HG02610 (cell line): ENCODE data around the gene PVALEF.
"Not testable (repeated sequence)": the region's sequence is repeated elsewhere in the genome, so short reads cannot be mapped to it uniquely, and the experiment has no call there.

Experiments
- ATAC-seq: cut with Tn5 transposase; IDR thresholded peaks from one replicate; pipeline ENCODE4 v1.9.1; 2021; ENCODE audit warnings: mild to moderate bottlenecking, moderate library complexity; ENCODE audit not compliant: unreplicated experiment

Gene PVALEF

GRCh38 chr17:81210466-81210865, 45.2 kb downstream of the PVALEF start:
- ATAC-seq, result no peak

- no peak for ATAC-seq
Observed at GRCh38 chr17:81210868-81211267, 45.6 kb downstream of the PVALEF start.

- ATAC-seq, result no peak
Observed at GRCh38 chr17:81212365-81212764, 47.1 kb downstream of the PVALEF start.

- no peak for ATAC-seq
Observed at GRCh38 chr17:81213978-81214377, 48.7 kb downstream of the PVALEF start.

GRCh38 chr17:81217491-81217890, 52.2 kb downstream of the PVALEF start:
- no peak for ATAC-seq

- ATAC-seq, result no peak
Observed at GRCh38 chr17:81218459-81218858, 53.2 kb downstream of the PVALEF start.

GRCh38 chr17:81218991-81219390, 53.7 kb downstream of the PVALEF start:
- ATAC-seq, result no peak

GRCh38 chr17:81219476-81220180, 54.3 kb downstream of the PVALEF start:
- no peak for ATAC-seq

GRCh38 chr17:81221371-81221841, 56.1 kb downstream of the PVALEF start:
- ATAC-seq, result no peak

- ATAC-seq, result no peak
Observed at GRCh38 chr17:81221842-81222619, 56.7 kb downstream of the PVALEF start.

- ATAC-seq, result no peak
Observed at GRCh38 chr17:81222620-81222905, 57.3 kb downstream of the PVALEF start.

GRCh38 chr17:81222906-81223761, 57.8 kb downstream of the PVALEF start, which contains the start of gene CEP131:
Gene CEP131, minus strand, starts transcription at chr17:81222965. Its CDS starts 2,909 bp downstream, at chr17:81220056.
- peak; percentile 86 for ATAC-seq

- no peak for ATAC-seq
Observed at GRCh38 chr17:81223762-81224130, 58.4 kb downstream of the PVALEF start.

- ATAC-seq, result not testable (repeated sequence)
Observed at GRCh38 chr17:81227630-81228029, 62.3 kb downstream of the PVALEF start.

- ATAC-seq, result no peak
Observed at GRCh38 chr17:81228420-81228819, 63.1 kb downstream of the PVALEF start.

GRCh38 chr17:81228834-81229665, 63.7 kb downstream of the PVALEF start:
- ATAC-seq, result no peak

- no peak for ATAC-seq
Observed at GRCh38 chr17:81229666-81229920, 64.3 kb downstream of the PVALEF start.

GRCh38 chr17:81230043-81230820, 64.9 kb downstream of the PVALEF start:
- ATAC-seq, result no peak

GRCh38 chr17:81231121-81231645, 65.9 kb downstream of the PVALEF start:
- no peak for ATAC-seq
